ENCODE results near the gene REXO5. TPM values are rescaled to one million over a fixed set of nuclear protein-coding genes. Genes with fewer than 3 reads are reported as not detected.

REXO5 gene
- polyA plus RNA-seq, 1 experiment, result 2.6 TPM

DNA sequence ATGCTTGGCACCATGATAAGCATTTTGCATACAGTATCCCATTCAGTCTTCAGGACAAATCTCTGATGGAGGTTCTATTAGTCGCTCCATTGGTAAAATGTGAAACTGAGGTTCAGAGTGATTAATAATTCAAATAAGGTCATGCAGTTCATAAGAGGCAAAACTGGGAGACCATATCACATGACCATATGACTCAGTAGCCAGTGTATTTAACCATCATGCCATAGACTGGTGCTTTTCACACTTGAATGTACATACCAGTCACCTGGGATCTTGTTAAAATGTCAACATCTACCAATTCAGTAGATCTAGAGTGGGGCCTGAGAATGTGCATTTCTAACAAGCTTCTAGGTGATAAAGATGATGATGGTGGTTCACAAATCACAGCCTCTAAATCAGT is 38.2 kb upstream of the REXO5 start:
- no peak for DNase-seq (ENCODE audit: low read depth, low spot score)
- H3K9me3 ChIP-seq (ENCODE audit: control insufficient read depth, insufficient read depth, low read length), result no peaks in the 10 kb centered on the region
- H3K4me3 ChIP-seq (ENCODE audit: low read depth, low read length), result no peak overlapping the region
- POLR2A ChIA-PET, result no interaction called here
- no peak overlapping the region for H3K27ac ChIP-seq (ENCODE audit: low read depth, low read length)
- CTCF ChIA-PET, result no interaction called here
- TF ChIP-seq, protein P1, sequence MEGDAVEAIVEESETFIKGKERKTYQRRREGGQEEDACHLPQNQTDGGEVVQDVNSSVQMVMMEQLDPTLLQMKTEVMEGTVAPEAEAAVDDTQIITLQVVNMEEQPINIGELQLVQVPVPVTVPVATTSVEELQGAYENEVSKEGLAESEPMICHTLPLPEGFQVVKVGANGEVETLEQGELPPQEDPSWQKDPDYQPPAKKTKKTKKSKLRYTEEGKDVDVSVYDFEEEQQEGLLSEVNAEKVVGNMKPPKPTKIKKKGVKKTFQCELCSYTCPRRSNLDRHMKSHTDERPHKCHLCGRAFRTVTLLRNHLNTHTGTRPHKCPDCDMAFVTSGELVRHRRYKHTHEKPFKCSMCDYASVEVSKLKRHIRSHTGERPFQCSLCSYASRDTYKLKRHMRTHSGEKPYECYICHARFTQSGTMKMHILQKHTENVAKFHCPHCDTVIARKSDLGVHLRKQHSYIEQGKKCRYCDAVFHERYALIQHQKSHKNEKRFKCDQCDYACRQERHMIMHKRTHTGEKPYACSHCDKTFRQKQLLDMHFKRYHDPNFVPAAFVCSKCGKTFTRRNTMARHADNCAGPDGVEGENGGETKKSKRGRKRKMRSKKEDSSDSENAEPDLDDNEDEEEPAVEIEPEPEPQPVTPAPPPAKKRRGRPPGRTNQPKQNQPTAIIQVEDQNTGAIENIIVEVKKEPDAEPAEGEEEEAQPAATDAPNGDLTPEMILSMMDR (IDR thresholded peaks at IDR 0.05; ENCODE audit: low read depth, low read length), result no peak
- peaks cover 3% of the 10 kb centered on the region for H3K27me3 ChIP-seq (ENCODE audit: control insufficient read depth, insufficient read depth, low read length)

DNA sequence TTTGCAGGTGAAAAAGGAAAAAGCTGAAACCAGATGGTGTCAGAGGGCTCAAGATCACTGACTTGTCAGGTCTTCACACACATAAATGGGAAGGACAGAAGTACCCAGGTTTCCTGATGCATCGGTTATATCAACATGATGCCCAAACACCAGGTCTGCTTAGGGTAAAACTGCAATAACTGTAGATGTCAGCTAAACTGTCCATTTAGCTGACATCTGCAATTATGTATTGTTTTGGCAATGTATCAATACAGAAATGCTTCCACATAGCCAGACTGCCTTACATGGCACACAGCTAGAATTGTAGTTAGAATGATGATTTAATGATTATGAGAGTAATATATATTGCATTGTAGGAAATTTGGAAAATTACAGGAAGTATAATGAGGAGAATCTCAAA is 37.5 kb upstream of the REXO5 start:
- Histone ChIP-seq H3K4me3 (ENCODE audit: low read depth, low read length) (no peak overlapping the region), H3K9me3 (ENCODE audit: control insufficient read depth, insufficient read depth, low read length) (no peaks in the 10 kb centered on the region), H3K27me3 (ENCODE audit: control insufficient read depth, insufficient read depth, low read length) (peaks cover 3% of the 10 kb centered on the region), H3K27ac (ENCODE audit: low read depth, low read length) (no peak overlapping the region)
- DNase-seq (ENCODE audit: low read depth, low spot score), result no peak
- POLR2A ChIA-PET, result no interaction called here
- CTCF ChIA-PET, result no interaction called here
- TF ChIP-seq, protein P1 (IDR thresholded peaks at IDR 0.05; ENCODE audit: low read depth, low read length), result no peak

DNA sequence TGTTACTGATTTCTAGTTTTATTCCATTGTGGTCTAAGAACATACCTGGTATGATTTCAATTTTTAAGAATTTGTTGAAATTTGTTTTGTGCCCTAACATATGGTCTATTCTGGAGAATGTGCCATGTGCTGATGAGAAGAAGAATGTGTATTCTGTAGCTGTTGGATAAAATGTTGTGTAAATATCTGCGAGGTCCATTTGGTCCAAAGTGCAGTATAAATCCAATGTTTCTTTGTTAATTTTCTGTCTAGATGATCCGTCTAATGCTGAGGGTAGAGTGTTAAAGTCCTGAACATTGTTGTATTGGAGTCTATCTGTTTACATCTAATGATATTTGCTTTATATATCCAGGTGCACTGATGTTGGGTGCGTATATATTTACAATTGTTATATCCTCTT is 32.6 kb upstream of the REXO5 start:
- Histone ChIP-seq H3K27me3 (ENCODE audit: control insufficient read depth, insufficient read depth, low read length) (peaks cover 3% of the 10 kb centered on the region), H3K4me3 (ENCODE audit: low read depth, low read length) (no peak overlapping the region), H3K9me3 (ENCODE audit: control insufficient read depth, insufficient read depth, low read length) (no peaks in the 10 kb centered on the region), H3K27ac (ENCODE audit: low read depth, low read length) (no peak overlapping the region)
- TF ChIP-seq, protein P1 (IDR thresholded peaks at IDR 0.05; ENCODE audit: low read depth, low read length), result no peak
- ChIA-PET CTCF (interaction anchor here (0.6 to 2.6 kb wide), 4 partner anchors 9 to 186 kb away, joined by 3 to 19 read pairs (median 5); partner anchors contain the start of gene ACSM3), POLR2A (no interaction called here)
- DNase-seq (ENCODE audit: low read depth, low spot score), result no peak

DNA sequence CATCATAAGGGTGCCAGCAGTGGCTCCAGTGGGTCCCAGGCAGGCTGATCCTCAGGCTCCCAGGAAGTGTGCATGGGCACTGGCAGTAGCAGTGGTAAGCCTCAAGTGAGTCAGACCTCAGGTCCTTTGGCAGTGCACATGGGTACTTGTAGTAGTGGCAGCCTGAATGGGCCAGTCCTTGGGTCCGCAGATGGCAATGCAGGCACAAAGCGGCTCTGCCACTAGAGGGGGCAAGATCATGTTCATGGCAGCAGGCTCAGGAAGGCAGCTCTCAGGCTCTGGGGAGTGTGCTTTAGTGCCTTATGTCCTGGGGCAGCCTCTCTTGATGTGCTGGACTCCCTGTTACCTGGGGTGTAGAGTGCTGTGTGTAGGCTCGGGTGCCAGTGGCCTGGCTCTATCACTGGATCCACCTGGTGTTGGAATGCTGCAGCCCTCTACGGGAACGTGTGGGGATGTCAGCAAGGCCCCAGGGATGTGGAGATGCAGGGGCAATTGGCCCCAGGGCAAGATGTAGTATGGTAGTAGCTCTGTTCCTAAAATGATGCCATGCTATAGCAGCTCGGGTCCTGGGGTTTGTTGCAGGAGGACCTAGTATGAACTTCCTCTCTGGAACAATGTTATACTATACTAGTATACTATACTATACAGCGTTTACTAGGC is 31.5 kb upstream of the REXO5 start:
- CTCF ChIA-PET, result interaction anchor here (0.6 to 2.6 kb wide), 10 partner anchors 8 to 866 kb away, joined by 3 to 19 read pairs (median 4); partner anchors contain the start of genes ACSM3 and THUMPD1
- Histone ChIP-seq H3K27me3 (ENCODE audit: control insufficient read depth, insufficient read depth, low read length) (no peaks in the 10 kb centered on the region), H3K9me3 (ENCODE audit: control insufficient read depth, insufficient read depth, low read length) (no peaks in the 10 kb centered on the region), H3K27ac (ENCODE audit: low read depth, low read length) (no peak overlapping the region), H3K4me3 (ENCODE audit: low read depth, low read length) (no peak overlapping the region)
- POLR2A ChIA-PET, result interaction anchor here (0.5 kb wide), 1 partner anchor 96 kb away, joined by 3 read pairs; no protein-coding TSS in a partner anchor
- peak; percentile 6 for DNase-seq (ENCODE audit: low read depth, low spot score)
- TF ChIP-seq, protein P1 (IDR thresholded peaks at IDR 0.05; ENCODE audit: low read depth, low read length), result peak; percentile 72

DNA sequence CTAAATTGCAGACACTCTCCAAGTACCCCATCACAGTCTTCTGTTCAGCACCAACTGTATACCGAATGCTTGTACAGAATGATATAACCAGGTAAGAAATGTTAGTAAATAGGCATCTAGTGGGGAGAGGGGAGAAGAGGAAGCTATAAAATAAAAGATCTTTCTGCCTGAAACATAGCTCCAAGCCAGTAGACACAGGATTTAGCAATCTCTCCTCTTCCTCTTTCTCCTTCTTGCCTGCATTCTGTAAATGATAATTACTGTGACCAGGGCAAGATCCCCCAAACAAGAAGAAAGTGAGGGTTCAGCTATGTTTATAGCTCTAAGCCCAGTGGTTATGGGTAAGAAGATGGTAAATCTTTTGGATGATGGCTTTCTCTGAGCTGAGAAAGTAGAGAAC is 24.6 kb upstream of the REXO5 start:
- H3K9me3 ChIP-seq (ENCODE audit: control insufficient read depth, insufficient read depth, low read length), result no peaks in the 10 kb centered on the region
- no peak overlapping the region for H3K27ac ChIP-seq (ENCODE audit: low read depth, low read length)
- ChIA-PET POLR2A (no interaction called here), CTCF (no interaction called here)
- H3K27me3 ChIP-seq (ENCODE audit: control insufficient read depth, insufficient read depth, low read length), result no peaks in the 10 kb centered on the region
- TF ChIP-seq, protein P1 (IDR thresholded peaks at IDR 0.05; ENCODE audit: low read depth, low read length), result no peak
- DNase-seq (ENCODE audit: low read depth, low spot score), result no peak
- H3K4me3 ChIP-seq (ENCODE audit: low read depth, low read length), result no peak overlapping the region

Data from AG04450 (cell line).